ENCODE measurements around the gene ZDHHC18.

The ZDHHC18 gene

DNA sequence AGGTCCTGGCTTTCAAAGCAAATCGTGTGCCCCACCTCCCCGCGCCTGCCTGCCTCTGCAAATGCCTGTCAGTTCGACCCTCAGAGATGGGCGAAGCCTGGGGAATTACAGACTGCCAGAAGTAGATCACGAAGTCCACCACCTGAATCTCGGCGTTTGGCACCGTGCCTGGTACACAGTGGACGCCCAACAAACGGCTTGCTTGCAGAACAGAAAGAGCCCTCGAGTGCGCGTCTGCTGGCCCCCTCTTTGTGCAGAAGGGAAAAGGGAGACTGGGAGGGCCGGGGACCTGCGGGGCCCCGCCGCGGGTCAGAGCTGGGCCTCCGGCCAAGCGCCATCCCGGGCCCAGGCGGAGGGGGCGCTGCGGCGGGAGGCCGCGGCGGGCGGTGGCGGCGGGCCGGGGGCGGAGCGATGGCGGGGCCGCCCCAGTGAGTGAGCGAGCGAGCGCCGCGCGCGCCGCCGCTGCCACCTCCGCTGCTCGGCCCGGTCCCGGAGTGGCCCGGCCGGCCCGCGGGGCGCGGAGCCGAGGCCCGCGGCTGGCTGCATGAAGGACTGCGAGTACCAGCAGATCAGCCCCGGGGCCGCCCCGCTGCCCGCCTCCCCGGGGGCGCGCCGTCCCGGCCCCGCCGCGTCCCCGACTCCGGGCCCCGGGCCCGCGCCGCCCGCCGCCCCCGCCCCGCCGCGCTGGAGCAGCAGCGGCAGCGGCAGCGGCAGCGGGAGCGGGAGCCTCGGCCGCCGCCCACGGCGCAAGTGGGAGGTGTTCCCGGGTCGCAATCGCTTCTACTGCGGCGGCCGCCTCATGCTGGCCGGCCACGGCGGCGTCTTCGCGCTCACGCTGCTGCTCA is at the start of gene ZDHHC18:
Gene ZDHHC18 (plus strand): TSS at position 428 of the 845 bp plus-strand sequence. CDS start 117 bp downstream, at position 545.
- no peak for DNase-seq

- DNase-seq: no peak
Observed at GRCh38 chr1:26779098-26779668, 47.3 kb upstream of the ZDHHC18 start.

- DNase-seq: no peak
Observed at GRCh38 chr1:26780344-26780957, 46.0 kb upstream of the ZDHHC18 start.

- DNase-seq: no peak
Observed at GRCh38 chr1:26781206-26781825, 45.2 kb upstream of the ZDHHC18 start.

- DNase-seq: no peak
Observed at GRCh38 chr1:26782521-26783212, 43.8 kb upstream of the ZDHHC18 start.

- no peak for DNase-seq
Observed at GRCh38 chr1:26783646-26784022, 42.9 kb upstream of the ZDHHC18 start.

- DNase-seq: no peak
Observed at GRCh38 chr1:26784023-26784871, 42.2 kb upstream of the ZDHHC18 start.

GRCh38 chr1:26784886-26785285 is 41.6 kb upstream of the ZDHHC18 start:
- DNase-seq: no peak

DNA sequence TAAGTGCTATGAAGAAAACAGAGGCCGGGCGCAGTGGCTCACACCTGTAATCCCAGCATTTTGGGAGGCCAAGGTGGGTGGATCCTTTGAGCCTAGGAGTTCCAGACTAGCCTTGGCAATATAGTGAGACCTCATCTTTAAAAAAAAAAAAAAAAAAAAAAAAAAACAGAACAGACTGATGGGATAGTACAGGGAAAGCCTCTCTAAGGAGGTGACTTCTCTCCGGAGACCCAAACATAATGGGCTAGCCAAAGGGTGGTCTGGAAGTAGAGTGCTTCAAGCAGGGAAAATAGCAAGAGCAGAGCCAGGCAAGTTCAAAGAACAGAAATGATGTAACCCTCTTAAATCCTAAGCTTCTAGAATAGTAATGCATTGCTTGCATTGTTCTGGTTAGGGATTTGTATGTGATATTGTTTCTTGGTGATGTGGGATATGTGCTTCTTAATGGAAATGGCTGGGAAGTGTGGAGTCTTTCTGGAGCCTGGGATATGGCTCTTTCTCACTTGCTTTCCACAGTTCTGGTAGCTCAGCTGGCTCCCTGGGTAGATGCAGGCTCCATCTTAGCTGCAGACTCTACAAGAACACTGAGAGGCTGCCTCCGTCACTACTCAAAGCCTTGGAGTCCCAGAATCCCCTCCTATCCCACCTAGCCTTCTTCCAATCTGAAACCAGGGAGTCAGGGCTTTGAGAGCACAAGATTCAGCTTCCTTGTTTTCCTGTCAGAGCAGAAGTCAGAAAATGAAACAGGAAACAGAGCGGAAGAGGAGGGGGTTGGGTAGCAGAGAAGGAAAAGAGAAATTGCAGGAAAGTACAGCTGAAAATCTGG is 40.7 kb upstream of the ZDHHC18 start:
- DNase-seq: no peak

GRCh38 chr1:26786437-26787380 is 39.8 kb upstream of the ZDHHC18 start:
- no peak for DNase-seq

DNA sequence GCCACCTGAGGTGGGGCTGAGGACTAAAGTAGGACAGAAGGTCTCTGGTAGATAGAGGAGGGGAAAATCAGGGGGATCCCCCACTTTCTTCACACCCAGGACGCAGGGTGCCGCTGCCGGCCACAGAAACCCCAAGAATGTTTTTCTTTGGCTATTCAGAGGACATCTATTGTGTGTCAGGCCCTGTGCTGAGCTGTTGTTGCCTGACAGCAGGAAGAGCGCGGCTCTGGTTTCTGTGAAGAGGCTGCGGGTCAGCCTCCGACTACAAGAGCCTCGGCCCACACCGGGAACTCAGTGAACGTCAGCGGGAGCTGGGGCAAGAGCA is 39.1 kb upstream of the ZDHHC18 start:
- DNase-seq: no peak

DNA sequence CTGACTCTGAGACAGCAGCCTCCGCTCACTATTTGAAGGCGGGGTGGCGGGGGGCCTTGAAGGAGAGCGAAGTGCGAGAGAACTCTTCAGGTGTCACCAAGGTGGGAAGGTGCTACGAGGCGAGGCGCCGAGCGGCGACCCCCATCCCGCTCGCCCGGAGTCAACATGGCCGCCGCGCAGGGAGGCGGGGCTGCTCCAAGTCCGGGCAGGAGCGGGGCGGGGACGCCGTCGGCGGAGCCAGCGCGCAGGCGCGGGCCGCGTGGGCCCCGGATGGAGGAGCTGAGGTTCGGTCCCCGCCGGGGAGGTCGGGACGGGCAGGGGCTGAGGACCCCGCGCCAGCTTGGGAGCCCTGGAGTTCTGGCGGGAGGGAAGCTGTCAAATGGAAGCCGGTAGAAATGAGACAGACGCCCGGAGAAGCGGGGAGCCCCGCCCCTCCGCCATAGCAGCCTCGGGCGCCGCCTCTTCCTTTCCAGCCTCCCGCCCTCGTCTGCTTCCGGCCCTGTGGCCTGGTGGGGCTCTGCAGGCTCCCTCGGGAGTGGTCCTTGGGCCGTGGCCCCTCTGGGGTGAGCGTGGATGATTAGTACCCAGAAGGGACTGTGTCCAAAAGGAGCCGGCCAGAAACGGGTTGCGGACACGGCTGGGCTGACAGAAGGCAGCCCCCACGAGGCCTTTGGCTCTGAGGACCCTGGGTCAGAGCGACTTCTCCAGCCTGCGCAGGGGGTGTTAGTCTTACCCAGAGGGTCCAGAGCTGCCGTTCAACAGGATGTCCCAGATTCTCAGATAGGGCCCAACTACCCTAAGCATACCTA is 38.6 kb upstream of the ZDHHC18 start, which contains the start of gene PIGV:
Gene PIGV (plus strand): TSS at position 245 of the 809 bp plus-strand sequence. CDS start 2,866 bp downstream, outside the sequence.
- DNase-seq: peak; percentile 70

- no peak for DNase-seq
Observed at GRCh38 chr1:26788515-26788785, 38.0 kb upstream of the ZDHHC18 start.

DNA sequence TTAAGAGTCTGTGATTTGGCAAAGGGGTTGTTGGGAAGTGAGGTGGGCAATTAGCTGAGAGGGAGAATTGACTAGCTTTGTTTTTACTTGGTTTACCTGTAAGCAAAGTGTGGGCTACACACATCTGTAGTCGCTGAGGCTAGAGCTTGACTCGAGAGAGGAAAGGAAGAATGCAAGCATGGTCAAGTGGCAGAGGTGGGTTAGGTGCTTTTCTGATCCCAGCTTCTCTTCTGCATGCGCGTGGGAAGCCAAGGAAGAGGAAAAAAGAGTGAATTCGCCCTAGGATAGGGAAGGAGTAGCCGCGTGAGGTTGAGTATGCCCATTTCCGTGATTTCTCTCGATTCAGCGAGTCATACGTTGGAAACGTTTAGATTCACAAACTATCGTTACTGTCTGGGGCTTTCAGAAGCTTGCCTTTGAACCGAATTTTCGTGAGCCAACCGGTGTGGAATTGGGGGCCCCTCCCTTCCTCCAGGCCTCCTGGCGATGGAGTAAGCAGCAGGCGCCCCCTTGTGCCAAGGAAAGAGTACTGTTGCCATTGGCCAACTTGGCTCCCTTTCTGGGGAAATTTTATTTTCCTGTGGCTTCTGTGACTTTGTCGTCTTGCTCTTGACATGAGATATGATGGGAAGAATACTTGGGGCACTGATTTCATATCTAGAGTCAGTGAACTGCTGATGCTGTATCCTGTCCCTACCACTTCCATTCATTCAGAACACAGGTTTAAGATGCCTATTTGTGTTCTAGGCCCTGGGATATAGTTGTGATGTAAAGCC is 37.5 kb upstream of the ZDHHC18 start:
- DNase-seq: peak; percentile 69

- no peak for DNase-seq
Observed at GRCh38 chr1:26789612-26789865, 36.9 kb upstream of the ZDHHC18 start.

DNA sequence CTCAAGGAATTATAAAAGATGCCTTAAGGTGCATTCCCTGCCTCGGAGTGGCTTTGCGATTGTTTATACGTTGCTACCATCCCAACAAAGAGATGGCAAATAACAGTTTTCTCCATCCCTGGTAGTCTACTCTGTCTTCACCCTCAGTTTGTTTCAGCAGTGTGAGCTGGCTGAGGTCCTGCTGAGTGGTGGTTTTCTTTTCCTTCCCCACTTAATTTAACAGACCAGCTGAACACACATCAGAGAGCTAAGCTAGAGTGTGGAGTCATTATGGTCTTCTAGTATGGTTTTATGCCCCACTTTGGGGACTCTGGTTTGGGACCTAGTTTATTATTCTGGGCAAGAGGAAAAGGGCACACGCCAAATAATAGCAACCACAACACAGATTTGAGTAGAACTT is 36.6 kb upstream of the ZDHHC18 start:
- no peak for DNase-seq

DNA sequence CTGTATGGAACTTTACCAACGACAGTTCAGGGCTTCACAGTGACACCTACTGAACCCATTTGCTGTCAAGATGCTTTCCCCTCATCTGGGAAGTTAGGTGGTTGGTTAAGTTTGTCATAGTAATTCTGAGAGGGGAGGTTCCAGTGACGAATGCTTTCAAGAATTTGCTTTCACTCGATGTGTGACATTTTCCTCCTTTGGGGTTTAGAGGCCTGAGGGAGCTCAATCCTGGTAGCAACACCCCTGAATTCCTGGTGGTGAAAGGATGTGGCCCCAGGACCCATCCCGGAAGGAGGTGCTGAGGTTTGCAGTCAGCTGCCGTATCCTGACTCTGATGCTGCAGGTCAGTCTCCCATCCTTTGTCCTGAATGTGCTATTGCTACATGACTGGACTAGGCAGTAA is 35.9 kb upstream of the ZDHHC18 start:
- DNase-seq: no peak

DNA sequence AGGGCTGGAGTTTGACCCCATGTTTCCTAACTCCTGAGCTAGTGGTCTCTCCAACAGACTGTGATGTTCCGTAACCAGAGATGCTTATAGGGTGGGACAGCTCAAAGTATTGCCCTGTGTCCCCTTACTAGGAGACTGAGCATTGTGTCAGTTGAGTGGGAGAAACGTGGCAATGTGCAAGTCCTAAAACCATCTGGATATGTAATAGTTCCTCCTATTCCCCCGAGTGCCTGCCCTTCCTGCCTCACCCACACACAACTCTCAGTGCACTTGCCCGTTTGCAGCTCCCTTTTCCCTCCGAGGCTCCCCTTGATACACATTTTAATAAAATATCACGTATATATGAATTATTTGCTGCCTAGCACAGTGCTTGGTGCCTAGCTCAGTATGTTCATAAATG is 35.3 kb upstream of the ZDHHC18 start:
- no peak for DNase-seq

DNA sequence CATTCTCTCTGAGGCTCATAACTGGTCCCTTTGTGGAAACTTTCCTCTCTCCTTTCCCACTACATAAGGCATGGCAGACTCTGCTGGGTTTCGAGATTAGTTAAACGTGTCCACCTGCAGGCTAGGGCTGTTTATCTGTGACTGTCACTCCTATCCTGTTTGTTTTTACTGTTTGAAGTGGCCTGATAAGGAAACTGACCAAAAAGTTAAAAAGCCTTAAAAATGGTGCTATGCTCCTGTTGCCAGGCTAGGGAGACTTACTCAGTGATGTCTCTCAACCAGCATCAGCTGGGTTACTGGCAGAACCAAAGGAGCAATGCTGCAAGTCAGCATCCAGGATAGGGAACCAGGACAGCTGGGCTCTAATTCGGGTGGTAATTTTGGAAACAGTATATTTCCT is 34.9 kb upstream of the ZDHHC18 start:
- DNase-seq: no peak

Data from NCI-H1694 (cell line).